Measurements from ENCODE around the gene SUSD2.
"Not testable (repeated sequence)": the region's sequence is repeated elsewhere in the genome, so short reads cannot be mapped to it uniquely, and the experiment has no call there.

SUSD2 gene

GRCh38 chr22:24177045-24177444, 4.2 kb upstream of the SUSD2 start:
- DNase-seq = no peak

DNA sequence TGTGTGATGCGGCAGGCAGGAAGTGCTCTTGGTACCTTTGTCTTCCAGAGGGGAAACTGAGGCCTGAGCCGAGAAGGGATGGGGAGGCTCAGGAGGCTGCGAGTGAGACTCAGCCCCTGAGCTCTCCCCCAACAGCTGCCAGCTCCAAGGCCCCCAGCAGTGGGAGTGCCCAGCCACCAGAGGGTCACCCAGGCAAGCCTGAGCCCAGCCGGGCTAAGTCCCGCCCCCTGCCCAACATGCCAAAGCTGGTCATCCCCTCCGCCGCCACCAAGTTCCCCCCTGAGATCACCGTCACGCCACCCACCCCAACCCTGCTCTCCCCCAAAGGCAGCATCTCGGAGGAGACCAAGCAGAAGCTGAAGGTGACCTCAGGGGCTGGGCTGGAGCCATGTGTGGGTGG, 3.8 kb upstream of the SUSD2 start:
- DNase-seq = no peak

DNA sequence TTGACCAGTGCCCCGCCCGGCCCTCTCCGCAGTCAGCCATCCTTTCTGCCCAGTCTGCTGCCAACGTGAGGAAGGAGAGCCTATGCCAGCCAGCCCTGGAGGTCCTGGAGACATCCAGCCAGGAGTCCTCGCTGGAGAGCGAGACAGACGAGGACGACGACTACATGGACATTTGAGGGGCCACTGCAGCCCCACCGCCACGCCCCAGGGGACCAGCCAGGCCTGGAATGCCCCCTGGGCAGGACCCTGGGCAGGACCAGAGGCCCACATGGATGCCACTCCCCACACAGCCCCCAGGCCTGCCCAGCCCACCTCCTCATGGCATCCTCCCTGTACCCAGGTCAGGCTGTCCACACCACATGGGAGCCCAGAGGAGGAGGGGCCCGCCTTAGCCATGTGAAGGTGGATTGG, 3.3 kb upstream of the SUSD2 start:
- DNase-seq = no peak

DNA sequence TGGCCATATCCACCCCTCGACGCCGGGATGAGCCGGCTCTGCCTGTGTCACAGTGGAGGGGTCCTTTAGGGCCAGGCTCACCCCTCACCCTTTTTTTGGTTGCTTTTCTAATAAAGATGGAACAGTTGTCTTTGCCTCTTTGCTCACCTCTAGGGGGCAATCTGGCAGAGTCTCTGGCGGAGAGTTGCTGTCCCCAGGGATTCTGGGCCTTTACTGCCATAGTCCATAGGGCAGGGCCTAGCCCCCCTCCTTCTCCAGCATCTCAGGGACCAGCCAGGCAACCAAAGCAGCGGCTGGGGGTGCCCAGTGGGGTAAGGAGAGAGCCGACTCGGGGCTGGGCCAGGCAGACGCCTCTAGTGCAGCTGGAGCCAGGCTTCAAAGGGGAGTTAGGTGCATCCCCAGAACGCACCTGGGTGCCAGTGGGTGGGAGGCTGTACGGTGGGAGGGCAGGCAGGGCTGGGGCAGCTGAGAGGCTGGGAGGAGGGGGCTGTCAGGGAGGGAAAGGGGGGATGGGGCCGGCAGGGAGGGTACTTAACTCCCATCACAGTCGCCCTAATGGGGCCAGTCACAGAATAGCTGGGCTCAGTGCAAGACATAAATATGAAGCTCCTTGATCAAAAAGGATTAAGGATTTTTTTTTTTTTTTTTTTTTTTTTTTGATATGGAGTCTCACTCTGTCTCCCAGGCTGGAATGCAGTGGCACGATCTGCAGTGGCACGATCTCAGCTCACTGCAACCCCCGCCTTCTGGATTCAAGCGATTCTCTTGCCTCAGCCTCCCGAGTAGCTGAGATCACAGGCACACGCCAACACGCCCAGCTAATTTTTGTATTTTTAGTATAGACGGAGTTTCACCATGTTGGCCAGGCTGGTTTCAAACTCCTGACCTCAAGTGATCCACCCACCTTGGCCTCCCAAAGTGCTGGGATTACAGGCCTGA, 2.5 kb upstream of the SUSD2 start:
- no peak for DNase-seq

- DNase-seq = no peak
These were observed 1.6 kb upstream of the SUSD2 start for GRCh38 chr22:24179478-24180210.

DNA sequence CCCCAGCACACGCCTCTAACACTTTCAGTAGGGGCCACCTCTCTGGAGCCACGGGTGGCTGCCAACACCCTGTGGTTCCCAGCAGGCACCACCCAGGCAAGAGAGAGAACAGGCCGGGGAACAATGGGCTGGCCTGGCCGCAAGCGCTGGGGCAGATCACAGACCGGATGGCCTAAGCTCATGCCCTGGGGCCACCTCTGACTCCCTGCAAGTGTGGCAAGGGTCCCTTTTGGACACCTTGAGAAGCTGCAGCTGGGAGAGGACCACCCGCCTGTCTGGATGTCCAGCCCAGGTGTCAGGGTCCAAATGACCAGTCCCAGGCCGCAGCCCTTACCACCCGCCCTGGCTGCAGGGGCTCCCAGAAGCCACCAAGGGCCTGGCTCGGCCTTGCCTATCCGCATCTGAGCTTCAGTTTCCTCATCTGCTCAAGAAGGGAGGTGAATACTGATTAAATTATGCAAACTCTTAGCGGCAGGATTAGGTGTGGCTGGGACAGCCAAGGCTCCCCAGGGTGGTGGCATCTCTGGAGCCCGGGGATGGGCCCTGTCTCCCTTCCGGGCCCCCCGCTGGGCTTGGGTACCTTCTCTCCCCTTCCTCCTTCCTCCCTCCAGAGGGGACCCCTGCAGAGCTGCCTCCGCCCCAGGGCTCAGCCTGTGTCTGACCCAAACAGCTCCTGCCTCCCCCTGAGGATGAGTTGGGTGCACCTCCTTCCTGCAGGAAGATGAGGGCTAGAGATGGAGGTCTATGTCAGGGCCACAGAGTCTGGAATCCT, 785 bp upstream of the SUSD2 start:
- no peak for DNase-seq

DNA sequence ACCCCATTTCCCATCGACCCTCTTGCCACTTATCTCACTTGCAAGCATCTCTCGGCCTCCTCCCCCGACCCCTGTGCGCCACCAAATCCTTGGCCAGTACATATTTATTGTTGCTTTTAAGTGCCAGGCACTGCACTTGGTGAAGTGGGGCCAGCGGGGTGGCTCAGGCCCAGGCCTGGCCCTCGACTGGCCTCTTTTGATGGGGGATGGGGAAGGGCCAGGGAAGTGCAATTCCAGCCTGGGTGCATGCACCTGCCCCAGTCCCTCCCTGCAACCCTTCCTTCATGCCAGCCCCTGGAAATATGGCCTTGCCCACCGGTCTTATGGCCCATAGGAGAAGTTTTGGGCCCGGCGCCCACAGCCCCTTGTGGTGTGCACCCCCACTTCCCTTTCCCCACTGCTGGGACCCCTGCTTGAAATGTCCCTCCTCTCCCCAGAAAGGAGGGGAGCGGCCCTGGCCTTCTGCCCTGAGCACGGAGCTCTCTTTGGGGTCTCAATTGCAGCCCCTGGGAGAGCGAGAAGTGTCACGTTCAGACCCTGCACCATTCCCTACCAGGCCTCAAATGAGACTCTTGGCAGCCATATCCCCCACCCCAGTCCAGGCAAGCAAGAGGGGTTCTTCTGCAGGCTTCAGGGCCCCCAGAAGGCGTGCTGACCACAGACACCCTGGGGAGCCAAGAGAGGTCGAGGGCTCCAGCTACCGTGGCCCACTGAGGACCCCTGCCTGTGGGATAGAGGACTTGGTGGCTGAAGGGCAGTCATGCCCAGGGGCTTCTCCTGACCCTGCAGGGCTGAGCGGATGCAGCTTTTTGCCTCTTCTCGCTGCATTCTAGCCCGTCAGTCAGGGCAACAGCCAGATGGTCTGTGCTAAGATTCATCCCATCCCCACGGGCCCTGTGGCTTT, 961 bp downstream of the SUSD2 start:
- DNase-seq = no peak

DNA sequence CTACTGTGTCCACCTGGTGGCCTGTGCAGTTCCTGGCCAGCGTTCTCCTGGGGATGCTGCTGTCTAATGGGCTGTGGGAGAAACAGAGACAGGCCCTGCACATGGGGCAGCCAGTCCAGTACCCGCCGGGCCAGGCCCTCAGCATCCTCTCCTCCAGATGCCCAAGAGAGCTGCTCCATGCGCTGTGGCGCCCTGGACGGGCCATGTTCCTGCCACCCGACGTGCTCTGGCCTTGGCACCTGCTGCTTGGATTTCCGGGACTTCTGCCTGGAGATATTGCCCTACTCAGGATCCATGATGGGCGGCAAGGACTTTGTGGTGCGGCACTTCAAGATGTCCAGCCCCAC, 1.6 kb downstream of the SUSD2 start:
- not testable (repeated sequence) for DNase-seq

DNA sequence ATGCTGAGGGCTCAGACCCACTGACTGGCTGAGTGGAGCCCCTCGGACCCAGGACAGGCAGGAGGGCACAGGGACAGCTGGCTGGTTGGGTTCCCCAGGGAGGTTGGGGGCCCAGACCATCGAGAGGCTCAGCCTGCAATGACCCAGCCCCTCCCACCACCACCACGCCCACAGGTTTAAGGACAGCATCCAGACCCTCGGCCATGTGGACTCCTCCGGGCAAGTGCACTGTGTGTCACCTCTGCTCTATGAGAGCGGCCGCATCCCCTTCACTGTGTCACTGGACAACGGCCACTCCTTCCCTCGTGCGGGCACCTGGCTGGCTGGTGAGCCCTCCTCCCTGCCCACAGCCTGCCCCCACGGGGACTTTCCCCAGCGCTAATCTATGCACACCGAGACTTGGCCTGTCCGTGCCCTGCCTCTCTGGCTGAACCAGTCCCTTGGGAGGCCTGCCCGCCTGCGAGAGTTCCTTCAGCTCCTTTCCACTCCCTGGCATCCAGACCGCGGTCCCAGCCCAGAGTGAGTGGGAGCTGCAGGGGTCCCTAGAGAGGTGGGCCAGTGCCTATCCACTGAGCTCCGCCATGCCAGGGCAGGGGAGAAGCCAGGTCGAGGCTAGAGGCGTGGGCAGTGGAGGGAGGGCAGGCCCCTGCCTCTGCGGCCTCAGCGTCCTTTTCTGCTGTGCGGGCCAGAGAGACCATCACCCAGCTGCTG, 2.2 kb downstream of the SUSD2 start:
- no peak for DNase-seq

DNA sequence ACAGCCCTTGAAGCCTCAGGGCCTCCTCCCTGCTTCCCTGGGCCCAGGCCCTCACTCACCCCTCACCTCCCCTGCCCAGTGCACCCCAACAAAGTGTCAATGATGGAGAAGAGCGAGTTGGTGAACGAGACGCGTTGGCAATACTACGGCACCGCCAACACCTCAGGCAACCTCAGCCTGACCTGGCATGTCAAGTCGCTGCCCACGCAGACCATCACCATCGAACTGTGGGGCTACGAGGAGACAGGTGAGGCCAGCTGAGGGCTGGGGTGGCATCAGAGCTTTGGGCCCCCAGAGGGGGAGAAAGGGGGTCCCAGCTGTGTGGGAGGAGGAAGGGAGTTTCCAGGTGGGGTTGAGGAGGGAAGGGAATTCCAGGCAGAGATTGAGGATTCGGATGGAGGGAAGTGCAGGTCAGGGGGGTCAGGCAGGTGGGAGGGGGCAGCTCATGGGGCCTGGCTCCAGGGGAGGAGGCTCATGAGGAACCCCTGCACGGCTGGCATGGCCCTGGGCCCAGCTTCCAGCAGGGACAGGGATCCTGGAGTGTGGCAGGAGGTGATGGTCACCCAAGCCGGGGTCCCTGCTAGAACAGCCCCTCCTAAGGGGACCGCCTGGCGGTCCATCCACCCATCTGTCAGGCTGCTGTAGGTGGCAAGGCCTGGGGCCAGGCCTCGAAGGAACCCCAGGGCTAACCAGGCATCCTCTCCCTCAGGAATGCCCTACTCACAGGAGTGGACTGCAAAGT, 2.9 kb downstream of the SUSD2 start:
- DNase-seq = no peak

DNA sequence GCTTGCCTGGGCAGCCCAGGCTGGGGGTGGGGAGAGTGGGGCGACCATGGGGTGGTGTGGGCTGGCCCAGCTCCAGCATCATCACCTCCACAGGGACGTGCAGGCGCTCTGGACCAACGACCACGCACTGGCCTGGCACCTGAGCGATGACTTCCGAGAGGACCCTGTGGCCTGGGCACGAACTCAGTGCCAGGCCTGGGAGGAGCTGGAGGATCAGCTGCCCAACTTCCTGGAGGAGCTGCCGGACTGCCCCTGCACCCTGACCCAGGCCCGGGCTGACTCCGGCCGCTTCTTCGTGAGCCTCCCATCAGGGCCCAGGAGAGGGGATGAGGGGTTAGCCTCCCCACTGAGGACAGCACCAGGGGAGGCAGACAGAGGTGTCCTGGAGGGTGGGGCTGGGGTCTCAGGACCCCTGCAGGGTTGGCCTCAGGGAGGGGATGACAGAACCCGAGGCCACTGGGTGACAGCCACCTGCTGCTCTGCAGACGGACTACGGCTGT, 3.8 kb downstream of the SUSD2 start:
- DNase-seq = no peak

DNA sequence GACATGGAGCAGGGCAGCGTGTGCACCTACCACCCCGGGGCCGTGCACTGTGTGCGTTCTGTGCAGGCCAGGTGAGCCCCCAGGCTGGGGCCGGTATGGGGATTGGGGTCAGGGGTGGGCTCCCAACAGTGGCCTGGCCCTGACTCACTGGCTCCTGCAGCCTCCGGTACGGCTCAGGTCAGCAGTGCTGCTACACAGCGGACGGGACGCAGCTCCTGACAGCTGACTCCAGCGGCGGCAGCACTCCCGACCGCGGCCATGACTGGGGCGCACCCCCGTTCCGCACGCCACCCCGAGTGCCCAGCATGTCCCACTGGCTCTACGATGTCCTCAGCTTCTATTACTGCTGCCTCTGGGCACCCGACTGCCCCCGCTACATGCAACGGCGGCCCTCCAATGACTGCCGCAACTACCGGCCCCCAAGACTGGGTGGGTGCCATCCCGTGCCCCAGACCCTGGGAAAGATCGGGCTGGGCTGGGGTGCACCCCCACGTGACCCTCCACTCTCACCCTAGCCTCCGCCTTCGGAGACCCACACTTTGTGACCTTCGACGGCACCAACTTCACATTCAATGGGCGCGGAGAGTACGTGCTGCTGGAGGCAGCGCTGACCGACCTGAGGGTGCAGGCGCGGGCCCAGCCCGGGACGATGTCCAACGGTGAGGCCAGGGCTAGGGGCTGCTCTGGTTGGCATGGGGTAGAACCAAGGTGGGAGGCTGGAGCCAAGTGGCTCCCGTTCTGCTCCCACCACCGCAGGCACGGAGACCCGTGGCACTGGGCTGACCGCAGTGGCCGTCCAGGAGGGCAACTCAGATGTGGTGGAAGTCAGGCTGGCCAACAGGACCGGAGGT, 4.4 kb downstream of the SUSD2 start:
- no peak for DNase-seq

DNA sequence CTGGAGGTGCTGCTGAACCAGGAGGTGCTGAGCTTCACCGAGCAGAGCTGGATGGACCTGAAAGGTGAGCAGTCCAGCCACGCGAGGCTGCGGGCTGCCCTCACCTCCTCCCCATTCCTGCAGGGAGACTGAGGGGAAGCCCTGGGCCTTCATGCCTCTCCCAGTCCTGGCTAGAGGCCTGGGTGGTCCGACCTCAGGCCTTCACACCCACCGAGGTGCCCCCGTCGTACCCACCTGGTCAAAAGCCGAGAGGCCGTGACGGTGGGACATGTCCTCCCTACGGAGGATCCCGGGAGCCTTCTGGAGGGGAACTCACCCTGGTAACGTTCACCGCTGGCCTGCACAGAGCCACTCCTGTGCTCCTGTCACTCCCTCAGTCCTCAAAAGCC, 5.1 kb downstream of the SUSD2 start:
- DNase-seq = no peak

DNA sequence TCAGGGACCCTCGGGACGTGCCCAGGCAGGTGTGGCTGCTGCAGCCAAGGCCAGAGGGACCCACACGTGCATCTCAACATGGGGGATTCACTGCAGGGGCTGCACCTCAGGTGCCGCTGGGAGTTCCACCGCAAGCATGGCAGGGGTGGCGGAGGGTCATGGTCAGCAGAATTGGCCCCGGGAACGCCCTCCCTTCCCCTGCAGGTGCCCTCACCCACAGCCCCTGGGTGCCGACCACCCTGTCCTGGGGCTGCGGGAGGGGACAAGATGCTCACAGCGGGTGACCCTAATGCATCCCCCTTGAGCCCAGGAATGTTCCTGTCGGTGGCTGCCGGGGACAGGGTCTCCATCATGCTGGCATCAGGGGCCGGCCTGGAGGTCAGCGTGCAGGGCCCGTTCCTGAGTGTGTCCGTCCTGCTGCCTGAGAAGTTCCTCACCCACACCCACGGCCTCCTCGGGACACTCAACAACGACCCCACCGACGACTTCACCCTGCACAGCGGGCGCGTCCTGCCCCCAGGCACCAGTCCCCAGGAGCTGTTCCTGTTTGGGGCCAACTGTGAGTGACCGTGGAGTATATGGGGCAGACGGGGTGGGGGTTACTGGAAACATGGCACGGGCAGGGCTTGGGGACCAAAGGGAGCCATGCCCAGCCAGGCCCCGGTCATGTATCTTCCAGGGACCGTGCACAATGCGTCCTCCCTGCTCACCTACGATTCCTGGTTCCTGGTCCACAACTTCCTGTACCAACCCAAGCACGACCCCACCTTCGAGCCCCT, 5.8 kb downstream of the SUSD2 start:
- DNase-seq = no peak

GRCh38 chr22:24187731-24188644, 6.7 kb downstream of the SUSD2 start:
- no peak for DNase-seq

GRCh38 chr22:24188705-24189248, 7.5 kb downstream of the SUSD2 start:
- DNase-seq = no peak
